ENCODE data around the gene RGS2. TPM values are rescaled to one million over a fixed set of nuclear protein-coding genes. Genes with fewer than 3 reads are reported as not detected.

RGS2 gene, protein sequence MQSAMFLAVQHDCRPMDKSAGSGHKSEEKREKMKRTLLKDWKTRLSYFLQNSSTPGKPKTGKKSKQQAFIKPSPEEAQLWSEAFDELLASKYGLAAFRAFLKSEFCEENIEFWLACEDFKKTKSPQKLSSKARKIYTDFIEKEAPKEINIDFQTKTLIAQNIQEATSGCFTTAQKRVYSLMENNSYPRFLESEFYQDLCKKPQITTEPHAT
- polyA plus RNA-seq (2011; rRNA removed) (60.5 and 80.3 TPM in 2 replicates), polyA minus RNA-seq (2011; rRNA and poly(A)+ RNA removed) (38.7 and 54.7 TPM in 2 replicates)

DNA sequence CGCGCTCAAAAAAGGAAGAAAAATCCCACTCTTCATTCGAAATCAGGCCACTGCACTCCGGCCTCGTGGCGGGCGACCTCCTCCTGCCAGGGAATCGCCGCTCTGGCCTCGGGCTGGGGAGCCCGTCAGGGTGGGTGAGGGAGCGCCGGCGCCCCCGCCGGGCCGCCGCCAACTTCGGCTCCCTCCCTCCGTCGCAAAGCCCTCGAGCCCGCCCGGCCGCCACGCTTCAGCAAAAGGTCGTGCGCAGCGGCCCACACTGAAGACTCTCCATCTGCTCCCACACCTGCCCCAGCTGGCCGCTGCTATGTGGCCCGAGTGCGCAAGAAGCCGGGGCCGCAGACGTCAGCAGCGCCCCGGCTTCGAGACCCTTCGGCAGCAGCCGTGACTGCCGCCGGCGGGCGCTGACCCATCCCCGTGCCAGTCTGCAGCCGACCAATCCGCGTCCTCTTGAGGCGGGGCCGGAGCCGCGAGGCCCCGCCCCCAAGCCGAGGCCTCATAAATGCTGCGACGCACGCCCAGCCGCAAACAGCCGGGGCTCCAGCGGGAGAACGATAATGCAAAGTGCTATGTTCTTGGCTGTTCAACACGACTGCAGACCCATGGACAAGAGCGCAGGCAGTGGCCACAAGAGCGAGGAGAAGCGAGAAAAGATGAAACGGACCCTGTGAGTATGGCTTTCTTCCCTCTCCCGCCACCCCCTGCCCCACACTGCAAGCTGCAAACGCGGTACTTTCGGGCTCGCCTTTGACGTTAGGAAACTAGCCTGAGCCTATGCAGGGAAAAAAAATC is at the start of gene RGS2:
RGS2 (plus strand) TSS at position 522 of the 789 bp plus-strand sequence; CDS start at position 555, 33 bp downstream.
- H3K4me3 ChIP-seq (ENCODE audit: low read depth, low read length): peak within 1 kb of the TSS; percentile 93
- H3K27ac ChIP-seq (ENCODE audit: low read depth, low read length): peak within 1 kb of the TSS; percentile 59
- TF ChIP-seq, protein P1, sequence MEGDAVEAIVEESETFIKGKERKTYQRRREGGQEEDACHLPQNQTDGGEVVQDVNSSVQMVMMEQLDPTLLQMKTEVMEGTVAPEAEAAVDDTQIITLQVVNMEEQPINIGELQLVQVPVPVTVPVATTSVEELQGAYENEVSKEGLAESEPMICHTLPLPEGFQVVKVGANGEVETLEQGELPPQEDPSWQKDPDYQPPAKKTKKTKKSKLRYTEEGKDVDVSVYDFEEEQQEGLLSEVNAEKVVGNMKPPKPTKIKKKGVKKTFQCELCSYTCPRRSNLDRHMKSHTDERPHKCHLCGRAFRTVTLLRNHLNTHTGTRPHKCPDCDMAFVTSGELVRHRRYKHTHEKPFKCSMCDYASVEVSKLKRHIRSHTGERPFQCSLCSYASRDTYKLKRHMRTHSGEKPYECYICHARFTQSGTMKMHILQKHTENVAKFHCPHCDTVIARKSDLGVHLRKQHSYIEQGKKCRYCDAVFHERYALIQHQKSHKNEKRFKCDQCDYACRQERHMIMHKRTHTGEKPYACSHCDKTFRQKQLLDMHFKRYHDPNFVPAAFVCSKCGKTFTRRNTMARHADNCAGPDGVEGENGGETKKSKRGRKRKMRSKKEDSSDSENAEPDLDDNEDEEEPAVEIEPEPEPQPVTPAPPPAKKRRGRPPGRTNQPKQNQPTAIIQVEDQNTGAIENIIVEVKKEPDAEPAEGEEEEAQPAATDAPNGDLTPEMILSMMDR (IDR thresholded peaks at IDR 0.05; ENCODE audit: low read depth, low read length): no peak
- peak; percentile 92 for DNase-seq (ENCODE audit: low read depth, low spot score)
- H3K27me3 ChIP-seq (ENCODE audit: control insufficient read depth, insufficient read depth, low read length): no peaks in the 10 kb centered on the region
- no peaks in the 10 kb centered on the region for H3K9me3 ChIP-seq (ENCODE audit: control insufficient read depth, insufficient read depth, low read length)
- POLR2A ChIA-PET: interaction anchor here (0.6 to 3.2 kb wide), 11 partner anchors 25 to 304 kb away, joined by 3 to 16 read pairs (median 3); no protein-coding TSS in a partner anchor
- CTCF ChIA-PET: interaction anchor here (1.0 to 4.8 kb wide), 5 partner anchors 12 to 332 kb away, joined by 4 to 56 read pairs (median 13); no protein-coding TSS in a partner anchor

DNA sequence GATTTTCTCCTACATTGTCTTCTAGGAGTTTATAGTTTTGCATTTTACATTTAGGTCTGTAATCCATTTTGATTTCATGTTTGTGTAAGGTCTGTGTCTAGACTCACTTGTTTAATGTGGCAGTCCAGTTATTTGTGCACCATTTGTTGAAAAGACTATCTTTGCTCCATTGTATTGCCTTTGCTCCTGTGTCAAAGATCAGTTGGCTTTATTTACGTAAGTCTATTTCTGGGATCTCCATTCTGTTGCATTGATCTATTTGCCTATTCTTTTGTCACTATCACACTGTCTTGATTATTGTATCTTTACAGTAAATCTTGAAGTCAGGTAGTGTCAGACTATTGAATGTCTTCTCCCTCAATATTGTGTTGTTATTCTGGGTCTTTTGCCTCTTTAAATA is 49.7 kb upstream of the RGS2 start:
- H3K4me3 ChIP-seq (ENCODE audit: low read depth, low read length): no peak overlapping the region
- CTCF ChIA-PET: no interaction called here

DNA sequence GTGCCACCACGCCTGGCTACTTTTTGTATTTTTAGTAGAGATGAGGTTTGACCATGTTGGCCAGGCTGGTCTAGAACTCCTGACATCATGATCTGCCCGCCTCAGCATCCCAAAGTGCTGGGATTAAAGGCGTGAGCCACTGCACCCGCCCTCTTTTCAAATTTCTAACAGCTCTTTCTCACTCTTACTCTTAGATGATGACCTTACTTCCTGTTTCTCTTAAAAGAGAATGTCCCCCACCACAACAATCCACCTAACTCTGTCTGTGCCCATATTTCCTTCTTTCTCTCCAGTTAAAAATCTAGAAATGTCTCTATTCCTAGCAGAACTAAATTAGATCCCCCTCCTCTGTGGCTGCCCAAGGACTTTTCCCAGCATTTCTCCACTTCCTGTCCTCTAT is 46.6 kb upstream of the RGS2 start:
- ChIA-PET CTCF (interaction anchor here (0.7 to 1.1 kb wide), 2 partner anchors 45 to 183 kb away, joined by 3 to 4 read pairs; no protein-coding TSS in a partner anchor), POLR2A (no interaction called here)
- H3K27me3 ChIP-seq (ENCODE audit: control insufficient read depth, insufficient read depth, low read length): no peaks in the 10 kb centered on the region
- TF ChIP-seq, protein P1 (IDR thresholded peaks at IDR 0.05; ENCODE audit: low read depth, low read length): no peak
- H3K27ac ChIP-seq (ENCODE audit: low read depth, low read length): no peak overlapping the region
- no peak for DNase-seq (ENCODE audit: low read depth, low spot score)
- no peak overlapping the region for H3K4me3 ChIP-seq (ENCODE audit: low read depth, low read length)
- H3K9me3 ChIP-seq (ENCODE audit: control insufficient read depth, insufficient read depth, low read length): no peaks in the 10 kb centered on the region

More for the DNA sequence above, 49.7 kb upstream of the RGS2 start:
- H3K27me3 ChIP-seq (ENCODE audit: control insufficient read depth, insufficient read depth, low read length): no peaks in the 10 kb centered on the region
- TF ChIP-seq, protein P1 (IDR thresholded peaks at IDR 0.05; ENCODE audit: low read depth, low read length): no peak
- DNase-seq (ENCODE audit: low read depth, low spot score): no peak
- H3K27ac ChIP-seq (ENCODE audit: low read depth, low read length): no peak overlapping the region
- no peaks in the 10 kb centered on the region for H3K9me3 ChIP-seq (ENCODE audit: control insufficient read depth, insufficient read depth, low read length)
- POLR2A ChIA-PET: no interaction called here

DNA sequence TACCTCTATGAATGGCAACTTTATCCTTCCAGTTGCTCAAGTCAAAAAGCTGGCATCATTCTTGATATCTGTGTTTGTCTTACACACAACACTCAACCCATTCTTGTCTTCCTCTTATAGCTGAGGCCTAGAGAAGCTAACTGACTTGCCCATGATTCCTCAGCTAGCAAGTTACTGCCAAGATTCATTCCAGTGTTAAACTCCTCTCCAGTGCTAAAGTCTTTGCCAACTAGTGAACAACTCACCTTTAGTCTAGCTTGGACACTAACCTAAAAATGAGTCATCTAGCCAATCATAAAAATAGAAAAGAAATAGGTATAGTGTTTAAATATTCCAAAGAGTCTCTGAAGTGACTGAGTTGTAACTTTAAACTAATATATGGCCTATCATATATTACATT is 45.6 kb upstream of the RGS2 start:
- H3K9me3 ChIP-seq (ENCODE audit: control insufficient read depth, insufficient read depth, low read length): no peaks in the 10 kb centered on the region
- POLR2A ChIA-PET: interaction anchor here (0.8 to 1.3 kb wide), 3 partner anchors 45 to 63 kb away, joined by 3 to 6 read pairs (median 4); partner anchors contain the start of gene RGS2
- no peak overlapping the region for H3K4me3 ChIP-seq (ENCODE audit: low read depth, low read length)
- TF ChIP-seq, protein P1 (IDR thresholded peaks at IDR 0.05; ENCODE audit: low read depth, low read length): no peak
- no peak overlapping the region for H3K27ac ChIP-seq (ENCODE audit: low read depth, low read length)
- CTCF ChIA-PET: no interaction called here
- DNase-seq (ENCODE audit: low read depth, low spot score): no peak
- H3K27me3 ChIP-seq (ENCODE audit: control insufficient read depth, insufficient read depth, low read length): no peaks in the 10 kb centered on the region
